Hepatocyte (in vitro differentiated cells): ENCODE results near the gene CR2. TPM values are rescaled to one million over a fixed set of nuclear protein-coding genes. Genes with fewer than 3 reads are reported as not detected.

Experiments
- DNase-seq: peaks from one replicate; pipeline ENCODE4 v3.0.0-alpha.2; 2016; ENCODE audit warnings: low spot score
- H2AFZ ChIP-seq: fragments of 200-600 bp; sonication (generic); 2 replicates; pipeline ENCODE4 v1.6.0; 2016; ENCODE audit warnings: antibody characterized with exemption, mild to moderate bottlenecking
- H3K27ac ChIP-seq: fragments of 200-600 bp; sonication (generic); 2 replicates; pipeline ENCODE4 v1.5.1; 2016; ENCODE audit warnings: mild to moderate bottlenecking
- H3K27me3 ChIP-seq: fragments of 200-600 bp; sonication (generic); 2 replicates; pipeline ENCODE4 v1.6.1; 2016
- H3K36me3 ChIP-seq: fragments of 200-600 bp; sonication (generic); replicated peaks from 2 replicates; pipeline ENCODE4 v1.5.1; 2016; ENCODE audit warnings: low read depth; ENCODE audit not compliant: insufficient read depth
- H3K4me1 ChIP-seq: fragments of 200-600 bp; sonication (generic); 2 replicates; pipeline ENCODE4 v1.5.1; 2016; ENCODE audit warnings: mild to moderate bottlenecking, moderate library complexity; ENCODE audit not compliant: insufficient read depth
- H3K4me2 ChIP-seq: fragments of 200-600 bp; sonication (generic); 2 replicates; pipeline ENCODE4 v1.6.0; 2016
- H3K4me3 ChIP-seq: fragments of 200-600 bp; sonication (generic); 2 replicates; pipeline ENCODE4 v1.5.1; 2016; ENCODE audit warnings: mild to moderate bottlenecking
- H3K79me2 ChIP-seq: fragments of 200-600 bp; sonication (generic); 2 replicates; pipeline ENCODE4 v1.6.0; 2017; ENCODE audit warnings: mild to moderate bottlenecking
- H3K9me2 ChIP-seq: fragments of 200-600 bp; sonication (generic); replicated peaks from 2 replicates; pipeline ENCODE4 v1.6.0; 2017; ENCODE audit warnings: mild to moderate bottlenecking; ENCODE audit not compliant: insufficient read depth
- H3K9me3 ChIP-seq: fragments of 200-600 bp; sonication (generic); 2 replicates; pipeline ENCODE4 v1.5.1; 2016; ENCODE audit warnings: low read depth, mild to moderate bottlenecking
- H4K20me1 ChIP-seq: fragments of 200-600 bp; sonication (generic); 2 replicates; pipeline ENCODE4 v1.6.0; 2016; ENCODE audit warnings: mild to moderate bottlenecking; ENCODE audit not compliant: insufficient read depth, poor library complexity, severe bottlenecking
- CTCF ChIP-seq: fragments of 200-600 bp; sonication (generic); IDR thresholded peaks from 2 replicates; pipeline ENCODE4 v1.5.1; 2016; ENCODE audit warnings: antibody characterized with exemption, mild to moderate bottlenecking; ENCODE audit not compliant: poor library complexity
- EZH2 ChIP-seq: fragments of 200-600 bp; sonication (generic); IDR thresholded peaks from 2 replicates; pipeline ENCODE4 v1.6.1; 2016; ENCODE audit warnings: antibody characterized with exemption, mild to moderate bottlenecking, borderline replicate concordance
- EZH2phosphoT487 ChIP-seq: fragments of 200-600 bp; sonication (generic); IDR thresholded peaks from one replicate; pipeline ENCODE4 v1.6.1; 2018; ENCODE audit warnings: antibody characterized with exemption, mild to moderate bottlenecking, low read depth, moderate library complexity; ENCODE audit not compliant: unreplicated experiment, severe bottlenecking
- WGBS: methylation state at CpG from one replicate; pipeline ENCODE4 v1.1.6; 2016; ENCODE audit warnings: low lambda C conversion rate; ENCODE audit errors: missing lambda C conversion rate; 5-methylcytosine and 5-hydroxymethylcytosine counted together
- polyA plus RNA-seq: library from polyadenylated mRNA; unstranded; fragments of >200 nt; fragmentation: Nextera tagmentation; extraction: Ambion mirVana; gene quantifications from 2 replicates; pipeline ENCODE4 v1.2.1, GENCODE V29; 2016
- total RNA-seq: library from RNA; depleted of rRNA; stranded (reverse); fragments of >200 nt; gene quantifications from 2 replicates; pipeline ENCODE4 v1.2.3, GENCODE V29; 2014

CR2 gene
- total and polyA plus RNA-seq, 2 experiments from 2014 or later = 0.17 TPM; not detected in 1

- H3K36me3 ChIP-seq = no peaks in the 10 kb centered on the region
- H4K20me1 ChIP-seq = no peaks in the 10 kb centered on the region
- no peak overlapping the region for H3K4me2 ChIP-seq
- no peak overlapping the region for H3K27ac ChIP-seq
- H3K9me3 ChIP-seq = no peaks in the 10 kb centered on the region
- H3K9me2 ChIP-seq = no peaks in the 10 kb centered on the region
- H3K4me3 ChIP-seq = no peak overlapping the region
- no peaks in the 10 kb centered on the region for H3K4me1 ChIP-seq
- DNase-seq = no peak
- H3K27me3 ChIP-seq = no peaks in the 10 kb centered on the region
- TF ChIP-seq EZH2phosphoT487 (no peak), EZH2 (no peak), CTCF (no peak)
- no peaks in the 10 kb centered on the region for H3K79me2 ChIP-seq
- H2AFZ ChIP-seq = no peak overlapping the region
- 72% methylated on average over 1 of the region's 1 CpG for WGBS
Observed at GRCh38 chr1:207417076-207417475, 37.1 kb upstream of the CR2 start.

GRCh38 chr1:207418351-207418750 is 35.8 kb upstream of the CR2 start:
- WGBS = 88% methylated on average over 1 of the region's 1 CpG
- TF ChIP-seq EZH2 (no peak), EZH2phosphoT487 (no peak), CTCF (no peak)

GRCh38 chr1:207420109-207420508 is 34.0 kb upstream of the CR2 start:
- Histone ChIP-seq H3K9me2 (no peaks in the 10 kb centered on the region), H3K79me2 (no peaks in the 10 kb centered on the region), H3K4me1 (no peaks in the 10 kb centered on the region), H3K27ac (no peak overlapping the region), H3K9me3 (no peaks in the 10 kb centered on the region), H2AFZ (no peak overlapping the region), H3K4me2 (no peak overlapping the region), H4K20me1 (no peaks in the 10 kb centered on the region), H3K4me3 (no peak overlapping the region), H3K27me3 (peaks cover 4% of the 10 kb centered on the region), H3K36me3 (no peaks in the 10 kb centered on the region)
- 90% methylated on average over 1 of the region's 1 CpG for WGBS
- TF ChIP-seq EZH2 = no peak
- no peak for TF ChIP-seq EZH2phosphoT487
- TF ChIP-seq CTCF = no peak
- no peak for DNase-seq

More at GRCh38 chr1:207418351-207418750, 35.8 kb upstream of the CR2 start:
- H3K9me3 ChIP-seq = no peaks in the 10 kb centered on the region
- no peaks in the 10 kb centered on the region for H4K20me1 ChIP-seq
- no peak overlapping the region for H3K27ac ChIP-seq
- no peaks in the 10 kb centered on the region for H3K27me3 ChIP-seq
- no peak overlapping the region for H3K4me3 ChIP-seq
- H3K79me2 ChIP-seq = no peaks in the 10 kb centered on the region
- H3K4me2 ChIP-seq = no peak overlapping the region
- no peak overlapping the region for H2AFZ ChIP-seq
- no peak for DNase-seq
- no peaks in the 10 kb centered on the region for H3K9me2 ChIP-seq
- H3K4me1 ChIP-seq = no peaks in the 10 kb centered on the region
- no peaks in the 10 kb centered on the region for H3K36me3 ChIP-seq

- no peak overlapping the region for H3K27ac ChIP-seq
- H3K4me2 ChIP-seq = no peak overlapping the region
- H3K9me3 ChIP-seq = no peaks in the 10 kb centered on the region
- TF ChIP-seq CTCF (no peak), EZH2phosphoT487 (no peak), EZH2 (no peak)
- no peaks in the 10 kb centered on the region for H3K9me2 ChIP-seq
- no peaks in the 10 kb centered on the region for H3K79me2 ChIP-seq
- H3K4me1 ChIP-seq = no peaks in the 10 kb centered on the region
- 84% methylated on average over 9 of the region's 9 CpGs for WGBS
- no peak overlapping the region for H2AFZ ChIP-seq
- H3K4me3 ChIP-seq = no peak overlapping the region
- no peak for DNase-seq
- H4K20me1 ChIP-seq = no peaks in the 10 kb centered on the region
- no peaks in the 10 kb centered on the region for H3K36me3 ChIP-seq
- H3K27me3 ChIP-seq = peaks cover 4% of the 10 kb centered on the region
Observed at GRCh38 chr1:207421078-207421477, 33.0 kb upstream of the CR2 start.
